Keratinocyte (primary cell): Measurements from ENCODE around the gene ZBTB7A. TPM values are rescaled to one million over a fixed set of nuclear protein-coding genes. Genes with fewer than 3 reads are reported as not detected.

Source experiments
- DNase-seq: peaks from one replicate; pipeline ENCODE4 v3.0.0-alpha.2; 2011; ENCODE audit warnings: low read depth, missing footprints, low spot score
- FAIRE-seq: peaks from 2 replicates; lab custom pipeline; 2011; peaks lifted over from hg19 to GRCh38; lab: Jason Lieb, UNC
- H2AFZ ChIP-seq: 2 replicates; pipeline ENCODE4 v1.6.0; 2012; ENCODE audit warnings: low read length, control low read depth, inconsistent platforms; ENCODE audit not compliant: control insufficient read depth
- H3K27ac ChIP-seq: 2 replicates; pipeline ENCODE4 v1.5.1; 2011; ENCODE audit warnings: low read length; ENCODE audit not compliant: control insufficient read depth, insufficient read depth
- H3K27me3 ChIP-seq: 3 replicates; pipeline ENCODE4 v1.6.0; 2011; ENCODE audit warnings: low read length; ENCODE audit not compliant: control insufficient read depth, insufficient read depth; ENCODE audit errors: extremely low read depth
- H3K36me3 ChIP-seq, 2 experiments: 2 replicates in 1 of 2; 3 replicates in 1 of 2; pipeline ENCODE4 v1.5.1; 2011; ENCODE audit warnings: low read length in 2 of 2, mild to moderate bottlenecking in 1 of 2; ENCODE audit not compliant: control insufficient read depth in 2 of 2, insufficient read depth in 2 of 2; ENCODE audit errors: extremely low read depth in 1 of 2
- H3K4me1 ChIP-seq: 3 replicates; pipeline ENCODE4 v1.5.1; 2011; ENCODE audit warnings: low read length; ENCODE audit not compliant: control insufficient read depth, insufficient read depth; ENCODE audit errors: extremely low read depth
- H3K4me2 ChIP-seq: 3 replicates; pipeline ENCODE4 v1.6.0; 2011; ENCODE audit warnings: low read depth, low read length; ENCODE audit not compliant: control insufficient read depth, insufficient read depth; ENCODE audit errors: extremely low read depth
- H3K4me3 ChIP-seq, 3 experiments: fragments of 200-600 bp in 1 of 3; sonication (generic) in 1 of 3; 2 replicates in 2 of 3; 3 replicates in 1 of 3; pipeline ENCODE4 v1.5.1; 2011 to 2016; ENCODE audit warnings: low read length in 3 of 3, mild to moderate bottlenecking in 3 of 3, control low read depth in 2 of 3, inconsistent platforms in 1 of 3, low read depth in 1 of 3, mixed read lengths in 1 of 3, mixed run types in 1 of 3, moderate library complexity in 1 of 3; ENCODE audit not compliant: control insufficient read depth in 2 of 3, insufficient read depth in 2 of 3; ENCODE audit errors: extremely low read depth in 1 of 3
- H3K79me2 ChIP-seq: 2 replicates; pipeline ENCODE4 v1.6.0; 2012; ENCODE audit warnings: low read length; ENCODE audit not compliant: control insufficient read depth, insufficient read depth
- H3K9ac ChIP-seq: 3 replicates; pipeline ENCODE4 v1.6.0; 2011; ENCODE audit warnings: low read length; ENCODE audit not compliant: control insufficient read depth, insufficient read depth; ENCODE audit errors: extremely low read depth
- H3K9me1 ChIP-seq: 3 replicates; pipeline ENCODE4 v1.6.0; 2011; ENCODE audit warnings: low read length; ENCODE audit not compliant: control insufficient read depth, insufficient read depth; ENCODE audit errors: extremely low read depth
- H3K9me3 ChIP-seq: 2 replicates; pipeline ENCODE4 v1.5.1; 2012; ENCODE audit warnings: low read depth, low read length; ENCODE audit not compliant: control insufficient read depth
- H4K20me1 ChIP-seq: 3 replicates; pipeline ENCODE4 v1.6.0; 2011; ENCODE audit warnings: low read length; ENCODE audit not compliant: control insufficient read depth, insufficient read depth; ENCODE audit errors: extremely low read depth
- EZH2 ChIP-seq: IDR thresholded peaks from one replicate; pipeline ENCODE4 v1.6.1; 2012; ENCODE audit warnings: inconsistent platforms, mild to moderate bottlenecking, low read length, moderate library complexity
- dilution Hi-C: fragments of 300-500 bp; cut with MboI; formaldehyde crosslinking; loops from one replicate; pipeline ENCODE4 v1.7.0; 2020; ENCODE audit warnings: low sequenced_read_pairs; ENCODE audit not compliant: extremely low pct_ligation_motif_present
- polyA plus RNA-seq, 5 experiments: library from polyadenylated mRNA; depleted of rRNA in 3 of 5; stranded (reverse) in 3 of 5; stranded (forward) in 1 of 5; unstranded in 1 of 5; fragments of >200 nt; gene quantifications; 1 replicate in 1 of 5; 2 replicates in 3 of 5; 3 replicates in 1 of 5; pipeline versions ENCODE4 v1.2.1 to v1.2.3, GENCODE V29; 2011 to 2012; ENCODE audit warnings: missing spikeins in 2 of 5, low read depth in 1 of 5, low replicate concordance in 1 of 5
- TF ChIP-seq, protein P1 (sequence below), 3 experiments: IDR thresholded peaks in 1 of 3; conservative IDR thresholded peaks in 1 of 3; optimal IDR thresholded peaks in 1 of 3; 2 replicates in 2 of 3; 3 replicates in 1 of 3; pipeline versions ENCODE3 to v1.5.1; 2011; ENCODE audit warnings: low read length in 3 of 3, mild to moderate bottlenecking in 3 of 3, moderate library complexity in 2 of 3, control low read depth in 1 of 3, inconsistent platforms in 1 of 3; ENCODE audit not compliant: insufficient read depth in 2 of 3; ENCODE audit errors: extremely low read depth in 1 of 3

Gene ZBTB7A
- polyA plus RNA-seq, 1 donor (not counting 4 experiments of a cell fraction or from before 2014, with no cell fraction given) = 3.7 TPM

DNA sequence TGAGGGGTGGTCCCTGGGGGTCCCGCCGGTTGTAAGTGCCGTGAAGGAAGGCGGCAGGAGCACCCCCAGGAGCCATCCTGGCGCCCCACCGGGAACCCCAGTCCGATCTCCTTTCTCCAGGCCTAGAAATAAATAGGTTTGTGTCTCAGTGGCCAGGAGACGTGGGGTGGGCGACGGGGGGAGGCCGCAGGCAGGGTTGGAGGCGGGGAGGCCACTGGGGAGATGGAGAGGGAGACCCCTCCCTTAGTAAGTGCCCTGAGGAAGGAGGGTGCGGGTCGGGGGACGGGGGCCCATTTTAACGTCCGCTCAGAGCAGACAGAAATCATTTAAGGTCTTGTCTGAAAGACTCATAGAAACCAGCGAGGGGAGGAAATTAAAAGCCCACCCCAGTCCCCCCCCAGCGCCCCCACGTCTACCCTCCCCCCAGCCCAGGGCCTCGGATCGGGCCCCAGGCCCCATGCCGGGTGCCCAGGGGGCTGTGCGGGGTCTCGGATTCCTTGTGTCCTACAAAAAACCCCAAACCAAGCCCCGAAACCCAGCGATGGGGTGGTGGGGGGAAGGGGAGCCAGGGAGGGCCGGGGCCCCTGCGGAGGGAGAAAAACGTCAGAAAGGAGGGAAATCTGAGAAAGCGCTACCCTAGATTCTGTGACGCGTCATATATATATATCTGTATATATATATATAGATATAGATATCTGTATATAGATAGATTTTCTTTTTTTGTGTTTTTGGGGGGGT lies 19.6 kb downstream of the ZBTB7A start:
- DNase-seq (no peak), FAIRE-seq (no peak)
- Histone ChIP-seq H3K9me1 (peaks cover 2% of the 10 kb centered on the region), H3K9ac (no peak overlapping the region), H2AFZ (no peak overlapping the region), H3K9me3 (no peaks in the 10 kb centered on the region), H3K4me3 (no peak overlapping the region), H4K20me1 (peaks cover 33% of the 10 kb centered on the region), H3K4me2 (no peak overlapping the region), H3K27me3 (no peaks in the 10 kb centered on the region), H3K36me3 (peaks cover 24 to 25% of the 10 kb centered on the region in 2 experiments), H3K79me2 (peaks cover 65% of the 10 kb centered on the region), H3K27ac (no peak overlapping the region), H3K4me1 (peaks cover 10% of the 10 kb centered on the region)
- dilution Hi-C loops = no loop called here
- no peak for TF ChIP-seq EZH2
- TF ChIP-seq, protein P1, sequence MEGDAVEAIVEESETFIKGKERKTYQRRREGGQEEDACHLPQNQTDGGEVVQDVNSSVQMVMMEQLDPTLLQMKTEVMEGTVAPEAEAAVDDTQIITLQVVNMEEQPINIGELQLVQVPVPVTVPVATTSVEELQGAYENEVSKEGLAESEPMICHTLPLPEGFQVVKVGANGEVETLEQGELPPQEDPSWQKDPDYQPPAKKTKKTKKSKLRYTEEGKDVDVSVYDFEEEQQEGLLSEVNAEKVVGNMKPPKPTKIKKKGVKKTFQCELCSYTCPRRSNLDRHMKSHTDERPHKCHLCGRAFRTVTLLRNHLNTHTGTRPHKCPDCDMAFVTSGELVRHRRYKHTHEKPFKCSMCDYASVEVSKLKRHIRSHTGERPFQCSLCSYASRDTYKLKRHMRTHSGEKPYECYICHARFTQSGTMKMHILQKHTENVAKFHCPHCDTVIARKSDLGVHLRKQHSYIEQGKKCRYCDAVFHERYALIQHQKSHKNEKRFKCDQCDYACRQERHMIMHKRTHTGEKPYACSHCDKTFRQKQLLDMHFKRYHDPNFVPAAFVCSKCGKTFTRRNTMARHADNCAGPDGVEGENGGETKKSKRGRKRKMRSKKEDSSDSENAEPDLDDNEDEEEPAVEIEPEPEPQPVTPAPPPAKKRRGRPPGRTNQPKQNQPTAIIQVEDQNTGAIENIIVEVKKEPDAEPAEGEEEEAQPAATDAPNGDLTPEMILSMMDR (optimal IDR thresholded peaks at IDR 0.05 in 1 of 3, IDR thresholded peaks at IDR 0.05 in 1 of 3, conservative IDR thresholded peaks at IDR 0.05 in 1 of 3; ENCODE audit: extremely low read depth in 1 of 3, insufficient read depth in 2 of 3, low read length in 3 of 3) = no peak

DNA sequence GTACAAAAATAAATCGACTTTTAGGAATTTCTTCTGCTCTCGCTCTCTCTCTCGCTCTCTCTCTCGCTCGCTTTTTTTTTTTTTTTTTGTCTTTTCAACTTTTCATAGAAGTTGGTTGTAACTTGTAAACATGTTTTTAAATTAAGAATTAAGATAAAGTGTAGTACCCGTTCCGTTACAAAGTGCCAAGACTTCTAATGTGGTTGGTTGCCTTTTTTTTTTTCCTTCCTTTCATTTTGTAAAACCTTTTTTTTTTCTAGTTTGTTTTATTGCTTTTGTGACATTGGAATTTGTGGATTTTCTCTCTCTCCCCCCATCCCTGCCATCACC lies 20.4 kb downstream of the ZBTB7A start:
- FAIRE-seq (no peak), DNase-seq (no peak)
- no peaks in the 10 kb centered on the region for H3K9me3 ChIP-seq
- no peak overlapping the region for H2AFZ ChIP-seq
- H4K20me1 ChIP-seq = peaks cover 30% of the 10 kb centered on the region
- dilution Hi-C loops = no loop called here
- peaks cover 2% of the 10 kb centered on the region for H3K4me1 ChIP-seq
- no peaks in the 10 kb centered on the region for H3K9me1 ChIP-seq
- H3K27ac ChIP-seq = no peak overlapping the region
- H3K79me2 ChIP-seq = peaks cover 57% of the 10 kb centered on the region
- TF ChIP-seq, protein P1 (optimal IDR thresholded peaks at IDR 0.05 in 1 of 3, IDR thresholded peaks at IDR 0.05 in 1 of 3, conservative IDR thresholded peaks at IDR 0.05 in 1 of 3; ENCODE audit: extremely low read depth in 1 of 3, insufficient read depth in 2 of 3, low read length in 3 of 3) = no peak
- TF ChIP-seq EZH2 = no peak
- no peaks in the 10 kb centered on the region for H3K27me3 ChIP-seq
- H3K36me3 ChIP-seq = peaks cover 19 to 24% of the 10 kb centered on the region in 2 experiments
- H3K9ac ChIP-seq = no peak overlapping the region
- no peak overlapping the region for H3K4me3 ChIP-seq
- no peak overlapping the region for H3K4me2 ChIP-seq
